H1 (cell line): ENCODE data around the gene NFATC1.

Experiments
- ASH2L ChIP-seq: fragments of 200-600, 300-600 bp; sonication (generic); IDR thresholded peaks from one replicate; pipeline ENCODE4 v1.7.1; 2017; ENCODE audit warnings: low read length
- ATF3 ChIP-seq: IDR thresholded peaks from 2 replicates; pipeline ENCODE4 v1.6.1; 2011; ENCODE audit warnings: low read depth, mild to moderate bottlenecking, low read length; ENCODE audit not compliant: insufficient read depth
- CBX8 ChIP-seq: fragments of 300-800, 300-1000 bp; sonication (generic); IDR thresholded peaks from 2 replicates; pipeline ENCODE4 v1.7.1; 2016; ENCODE audit warnings: low read depth, low read length, borderline replicate concordance
- CTCF ChIP-seq, 3 experiments: IDR thresholded peaks; 1 replicate in 2 of 3; 2 replicates in 1 of 3; pipeline versions ENCODE4 v1.5.1 to v1.6.1; 2011; ENCODE audit warnings: low read length in 3 of 3, mild to moderate bottlenecking in 3 of 3, inconsistent platforms in 2 of 3, low read depth in 1 of 3, moderate library complexity in 1 of 3; ENCODE audit not compliant: insufficient read depth in 1 of 3; ENCODE audit errors: control extremely low read depth in 1 of 3
- SP4 ChIP-seq: IDR thresholded peaks from 2 replicates; pipeline ENCODE4 v1.6.1; 2012; ENCODE audit warnings: low read length, inconsistent platforms
- TAF1 ChIP-seq: IDR thresholded peaks from 2 replicates; pipeline ENCODE4 v1.6.1; 2011; ENCODE audit warnings: mild to moderate bottlenecking, low read depth, low read length
- TCF12 ChIP-seq: IDR thresholded peaks from 2 replicates; pipeline ENCODE4 v1.6.1; 2011; ENCODE audit warnings: low read depth, mild to moderate bottlenecking, low read length

GRCh38 chr18:79445221-79445620 lies 49.5 kb downstream of the NFATC1 start:
- TF ChIP-seq ASH2L (no peak), ATF3 (no peak), CBX8 (no peak), TCF12 (no peak), TAF1 (no peak), SP4 (no peak), CTCF (IDR thresholded peaks at IDR 0.05; ENCODE audit: control extremely low read depth in 1 of 3, insufficient read depth in 1 of 3, low read depth in 1 of 3, low read length in 3 of 3) (no peak)
